Putamen (tissue), 1 donor: ENCODE results near the gene PDE6A.

Source experiments
- DNase-seq: peaks from one replicate; pipeline ENCODE4 v3.0.0-alpha.2; 2016; ENCODE audit warnings: low spot score

Gene PDE6A

GRCh38 chr5:149930043-149930748 is 14.4 kb downstream of the PDE6A start:
- DNase-seq = no peak

- no peak for DNase-seq
Observed at GRCh38 chr5:149924486-149924885, 20.1 kb downstream of the PDE6A start.

- no peak for DNase-seq
Observed at GRCh38 chr5:149922950-149923349, 21.6 kb downstream of the PDE6A start.

- DNase-seq = no peak
Observed at GRCh38 chr5:149921597-149921996, 23.0 kb downstream of the PDE6A start.

GRCh38 chr5:149917073-149917676 is 27.4 kb downstream of the PDE6A start:
- no peak for DNase-seq

GRCh38 chr5:149916334-149917072 is 28.1 kb downstream of the PDE6A start:
- no peak for DNase-seq

GRCh38 chr5:149915392-149916260 is 29.0 kb downstream of the PDE6A start:
- DNase-seq = no peak

- no peak for DNase-seq
Observed at GRCh38 chr5:149913436-149914419, 30.9 kb downstream of the PDE6A start.

GRCh38 chr5:149912226-149912871 is 32.2 kb downstream of the PDE6A start:
- DNase-seq = no peak

- DNase-seq = no peak
Observed at GRCh38 chr5:149911031-149911430, 33.6 kb downstream of the PDE6A start.

GRCh38 chr5:149907828-149908227 is 36.8 kb downstream of the PDE6A start:
- DNase-seq = no peak

GRCh38 chr5:149904977-149905376 is 39.6 kb downstream of the PDE6A start:
- no peak for DNase-seq

- no peak for DNase-seq
Observed at GRCh38 chr5:149904293-149904886, 40.2 kb downstream of the PDE6A start.

GRCh38 chr5:149903404-149903803 is 41.2 kb downstream of the PDE6A start:
- DNase-seq = peak; percentile 37

GRCh38 chr5:149902177-149902576 is 42.4 kb downstream of the PDE6A start:
- no peak for DNase-seq

GRCh38 chr5:149901511-149901910 is 43.1 kb downstream of the PDE6A start:
- no peak for DNase-seq

GRCh38 chr5:149900390-149900789 is 44.2 kb downstream of the PDE6A start:
- DNase-seq = no peak

GRCh38 chr5:149898811-149899210 is 45.8 kb downstream of the PDE6A start:
- DNase-seq = no peak

GRCh38 chr5:149895416-149896345 is 48.9 kb downstream of the PDE6A start:
- no peak for DNase-seq
